Testis (tissue), 3 donors: ENCODE data around the gene PSPC1. TPM values are rescaled to one million over a fixed set of nuclear protein-coding genes. Genes with fewer than 3 reads are reported as not detected.

Source experiments
- DNase-seq: peaks from one replicate; pipeline ENCODE4 v3.0.0-alpha.2; 2019
- H3K27ac ChIP-seq, 2 donors: fragments of 200-600 bp; sonication (generic); one replicate each; pipeline ENCODE4 v1.5.1; 2019
- H3K27me3 ChIP-seq: fragments of 200-600 bp; sonication (generic); one replicate; pipeline ENCODE4 v1.5.1; 2019
- H3K36me3 ChIP-seq: fragments of 200-600 bp; sonication (generic); one replicate; pipeline ENCODE4 v1.5.1; 2017; ENCODE audit warnings: low read depth; ENCODE audit errors: missing control alignments
- H3K4me1 ChIP-seq: fragments of 200-600 bp; sonication (generic); one replicate; pipeline ENCODE4 v1.5.1; 2019
- H3K4me3 ChIP-seq, 2 donors: fragments of 200-600 bp; sonication (generic); one replicate each; pipeline ENCODE4 v1.5.1; 2017 to 2019
- H3K9me3 ChIP-seq: fragments of 200-600 bp; sonication (generic); one replicate; pipeline ENCODE4 v1.5.1; 2017
- POLR2A ChIP-seq: fragments of 450-650 bp; IDR thresholded peaks from one replicate; pipeline ENCODE4 v1.6.1; 2017; ENCODE audit warnings: antibody characterized with exemption, mild to moderate bottlenecking, moderate library complexity
- WGBS, 2 donors: methylation state at CpG; one replicate each; pipeline ENCODE4 v1.1.5; 2018; 5-methylcytosine and 5-hydroxymethylcytosine counted together
- intact Hi-C: fragments of 100-400 bp; cut with DNase I; formaldehyde crosslinking; loops from one replicate; pipeline ENCODE4 v1.15.1; 2023; ENCODE audit warnings: low total_unique reads
- polyA plus RNA-seq: library from polyadenylated mRNA; stranded (reverse); fragments of 350-450 nt; fragmentation: Illumina TruSeq; extraction: RNeasy Lipid Tissue Mini Kit (QIAGEN cat#74804); gene quantifications from one replicate; pipeline ENCODE4 v1.2.3, GENCODE V29; 2014; ENCODE audit warnings: low read depth, low replicate concordance; ENCODE audit not compliant: insufficient read depth
- total RNA-seq, 2 donors: library from RNA; depleted of rRNA; stranded (reverse); fragments of >200 nt; gene quantifications; one replicate each; pipeline ENCODE4 v1.2.3, GENCODE V29; 2016
- TF ChIP-seq, protein P1 (sequence below), 3 experiments: fragments of 450-650 bp in 2 of 3; fragments of 200-600 bp in 1 of 3; sonication (generic) in 1 of 3; IDR thresholded peaks; one replicate each; pipeline ENCODE4 v1.5.1; 2016 to 2019; ENCODE audit warnings: antibody characterized with exemption in 3 of 3, mild to moderate bottlenecking in 2 of 3, moderate library complexity in 1 of 3

PSPC1 gene
- total and polyA plus RNA-seq, 3 donors from 2014 or later: 92.0 to 145 (median 129) TPM

DNA sequence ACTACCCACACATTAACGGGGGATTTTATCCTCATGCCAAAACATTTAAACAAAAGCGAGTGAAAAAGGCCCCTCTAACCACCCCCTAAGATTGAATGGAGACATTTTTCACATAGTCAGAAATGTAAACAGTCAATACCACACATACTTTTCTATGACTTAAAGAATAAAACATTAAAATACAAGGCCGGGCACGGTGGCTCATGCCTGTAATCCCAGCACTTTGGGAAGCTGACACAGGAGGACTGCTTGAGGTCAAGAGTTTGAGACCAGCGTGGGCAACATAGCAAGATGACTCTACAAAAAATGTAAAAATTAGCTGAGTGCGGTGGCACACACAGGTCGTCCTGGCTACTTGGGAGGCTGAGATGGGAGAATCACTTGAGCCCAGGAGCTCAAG, 102.0 kb downstream of the PSPC1 start:
- H3K36me3 ChIP-seq: no peaks in the 10 kb centered on the region
- H3K4me1 ChIP-seq: no peaks in the 10 kb centered on the region
- TF ChIP-seq POLR2A: no peak
- TF ChIP-seq, protein P1, sequence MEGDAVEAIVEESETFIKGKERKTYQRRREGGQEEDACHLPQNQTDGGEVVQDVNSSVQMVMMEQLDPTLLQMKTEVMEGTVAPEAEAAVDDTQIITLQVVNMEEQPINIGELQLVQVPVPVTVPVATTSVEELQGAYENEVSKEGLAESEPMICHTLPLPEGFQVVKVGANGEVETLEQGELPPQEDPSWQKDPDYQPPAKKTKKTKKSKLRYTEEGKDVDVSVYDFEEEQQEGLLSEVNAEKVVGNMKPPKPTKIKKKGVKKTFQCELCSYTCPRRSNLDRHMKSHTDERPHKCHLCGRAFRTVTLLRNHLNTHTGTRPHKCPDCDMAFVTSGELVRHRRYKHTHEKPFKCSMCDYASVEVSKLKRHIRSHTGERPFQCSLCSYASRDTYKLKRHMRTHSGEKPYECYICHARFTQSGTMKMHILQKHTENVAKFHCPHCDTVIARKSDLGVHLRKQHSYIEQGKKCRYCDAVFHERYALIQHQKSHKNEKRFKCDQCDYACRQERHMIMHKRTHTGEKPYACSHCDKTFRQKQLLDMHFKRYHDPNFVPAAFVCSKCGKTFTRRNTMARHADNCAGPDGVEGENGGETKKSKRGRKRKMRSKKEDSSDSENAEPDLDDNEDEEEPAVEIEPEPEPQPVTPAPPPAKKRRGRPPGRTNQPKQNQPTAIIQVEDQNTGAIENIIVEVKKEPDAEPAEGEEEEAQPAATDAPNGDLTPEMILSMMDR (IDR thresholded peaks at IDR 0.05): no peak
- no peaks in the 10 kb centered on the region for H3K9me3 ChIP-seq
- WGBS, 2 donors: 92 to 95% methylated on average over 7 of the region's 7 CpGs
- H3K27ac ChIP-seq: no peak overlapping the region
- no peak overlapping the region for H3K4me3 ChIP-seq
- intact Hi-C loops: no loop called here
- no peak for DNase-seq
- no peaks in the 10 kb centered on the region for H3K27me3 ChIP-seq

GRCh38 chr13:19676168-19676567, 106.6 kb downstream of the PSPC1 start:
- WGBS, 2 donors: 82 to 91% methylated on average over 3 of the region's 3 CpGs
- Histone ChIP-seq H3K4me1 (no peaks in the 10 kb centered on the region), H3K4me3 (no peak overlapping the region), H3K27me3 (no peaks in the 10 kb centered on the region), H3K27ac (no peak overlapping the region), H3K36me3 (no peaks in the 10 kb centered on the region), H3K9me3 (no peaks in the 10 kb centered on the region)
- DNase-seq: no peak
- intact Hi-C loops: no loop called here
- TF ChIP-seq, protein P1 (IDR thresholded peaks at IDR 0.05): no peak
- TF ChIP-seq POLR2A: no peak

DNA sequence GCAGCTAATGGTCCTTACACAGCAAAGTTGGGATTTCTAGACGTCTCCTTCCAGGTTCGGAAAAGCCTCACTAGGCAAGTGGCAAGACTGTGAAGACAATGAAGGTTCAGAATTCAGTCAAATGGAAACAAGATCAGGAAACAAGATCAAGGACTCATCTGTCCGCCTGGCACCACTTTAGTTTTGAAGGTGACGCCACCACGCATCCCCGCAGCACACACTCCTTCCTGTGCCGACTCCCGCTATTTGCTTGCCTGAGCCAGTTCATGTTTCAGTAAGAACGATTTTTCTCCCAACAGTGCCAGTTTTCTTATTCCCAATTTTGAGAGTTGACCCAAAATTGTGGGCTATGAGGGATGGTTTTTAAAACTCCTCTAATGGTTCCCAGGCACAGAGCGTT, 107.8 kb downstream of the PSPC1 start:
- no peaks in the 10 kb centered on the region for H3K27me3 ChIP-seq
- no peak overlapping the region for H3K27ac ChIP-seq
- DNase-seq: no peak
- TF ChIP-seq, protein P1 (IDR thresholded peaks at IDR 0.05): no peak
- TF ChIP-seq POLR2A: no peak
- no peaks in the 10 kb centered on the region for H3K36me3 ChIP-seq
- intact Hi-C loops: no loop called here
- 92 to 93% methylated on average over 10 of the region's 10 CpGs for WGBS, 2 donors
- no peaks in the 10 kb centered on the region for H3K4me1 ChIP-seq
- H3K4me3 ChIP-seq: no peak overlapping the region
- H3K9me3 ChIP-seq: no peaks in the 10 kb centered on the region

GRCh38 chr13:19673473-19674430, 109.0 kb downstream of the PSPC1 start:
- intact Hi-C loops: no loop called here
- Histone ChIP-seq H3K27me3 (no peaks in the 10 kb centered on the region), H3K9me3 (no peaks in the 10 kb centered on the region), H3K4me1 (no peaks in the 10 kb centered on the region), H3K36me3 (peaks cover 3% of the 10 kb centered on the region), H3K27ac (peak overlapping the region in 1 of 2 donors; percentile 4), H3K4me3 (no peak overlapping the region)
- 61 to 65% methylated on average over 11 of the region's 11 CpGs for WGBS, 2 donors
- TF ChIP-seq POLR2A: no peak
- TF ChIP-seq, protein P1 (IDR thresholded peaks at IDR 0.05): no peak
- no peak for DNase-seq
